Neural cell (in vitro differentiated cells): Measurements from ENCODE around the gene GALE.

ENCODE experiments used
- CTCF ChIP-seq: fragments of 450-650 bp; IDR thresholded peaks from 2 replicates; pipeline ENCODE4 v1.5.1; 2014; ENCODE audit warnings: antibody characterized with exemption, mild to moderate bottlenecking, moderate library complexity; ENCODE audit not compliant: poor library complexity, severe bottlenecking
- EP300 ChIP-seq: fragments of 450-650 bp; conservative IDR thresholded peaks from 2 replicates; pipeline ENCODE4 v1.6.1; 2014; ENCODE audit warnings: antibody characterized with exemption, mild to moderate bottlenecking, moderate library complexity; ENCODE audit not compliant: poor library complexity, severe bottlenecking
- EZH2 ChIP-seq: fragments of 200-600, 300-800 bp; shearing (Covaris generic), sonication (generic); IDR thresholded peaks from 2 replicates; pipeline ENCODE4 v1.6.1; 2014; ENCODE audit warnings: antibody characterized with exemption, low read length, borderline replicate concordance, mild to moderate bottlenecking; ENCODE audit not compliant: insufficient read depth, poor library complexity, severe bottlenecking
- MXI1 ChIP-seq: fragments of 450-650 bp; conservative IDR thresholded peaks from 2 replicates; pipeline ENCODE4 v1.6.1; 2014; ENCODE audit warnings: antibody characterized with exemption, mild to moderate bottlenecking; ENCODE audit not compliant: poor library complexity, severe bottlenecking
- RAD21 ChIP-seq: fragments of 450-650 bp; conservative IDR thresholded peaks from 2 replicates; pipeline ENCODE4 v1.6.1; 2014; ENCODE audit warnings: antibody characterized with exemption, mild to moderate bottlenecking, moderate library complexity

GRCh38 chr1:23845163-23845562 is 44.6 kb upstream of the GALE start:
- no peak for TF ChIP-seq EZH2
- TF ChIP-seq EP300, result no peak
- no peak for TF ChIP-seq CTCF
- TF ChIP-seq RAD21, result no peak
- TF ChIP-seq MXI1, result no peak
